ENCODE measurements around the gene SPATA31D3.
"Not testable (repeated sequence)": the region's sequence is repeated elsewhere in the genome, so short reads cannot be mapped to it uniquely, and the experiment has no call there.

Gene SPATA31D3

DNA sequence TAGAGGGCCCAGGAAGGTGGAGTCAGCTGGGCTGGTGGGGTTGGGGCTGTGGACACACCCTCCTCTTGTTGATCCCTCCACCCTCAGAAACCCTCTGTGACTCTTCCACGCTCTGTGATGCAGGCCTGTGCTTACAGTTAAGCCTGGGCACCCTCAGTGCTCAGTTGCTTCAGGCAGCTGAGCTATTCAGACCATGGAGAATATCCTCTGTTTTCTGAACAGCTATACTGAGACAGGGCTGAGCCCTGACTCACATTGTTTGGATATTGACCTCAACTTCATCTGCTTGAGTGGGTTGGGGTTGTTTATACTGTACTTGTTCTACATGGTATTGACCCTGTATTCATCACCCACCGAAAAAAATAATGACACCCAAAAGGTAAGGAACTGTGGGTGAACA is at the start of gene SPATA31D3:
TSS of gene SPATA31D3 (plus strand) at position 108 of the 400 bp plus-strand sequence. CDS start at position 194, 86 bp downstream.
- H3K4me3 ChIP-seq (ENCODE audit: low read length); H3K36me3 ChIP-seq (ENCODE audit: control insufficient read depth, insufficient read depth, low read length, severe bottlenecking); H3K4me1 ChIP-seq (ENCODE audit: control insufficient read depth, insufficient read depth, low read length); H3K27me3 ChIP-seq (replicated peaks; ENCODE audit: control insufficient read depth, insufficient read depth, low read length); DNase-seq (ENCODE audit: low read depth); H3K9me3 ChIP-seq (ENCODE audit: control insufficient read depth, low read length); H3K9ac ChIP-seq (ENCODE audit: low read length): not testable (repeated sequence)

DNA sequence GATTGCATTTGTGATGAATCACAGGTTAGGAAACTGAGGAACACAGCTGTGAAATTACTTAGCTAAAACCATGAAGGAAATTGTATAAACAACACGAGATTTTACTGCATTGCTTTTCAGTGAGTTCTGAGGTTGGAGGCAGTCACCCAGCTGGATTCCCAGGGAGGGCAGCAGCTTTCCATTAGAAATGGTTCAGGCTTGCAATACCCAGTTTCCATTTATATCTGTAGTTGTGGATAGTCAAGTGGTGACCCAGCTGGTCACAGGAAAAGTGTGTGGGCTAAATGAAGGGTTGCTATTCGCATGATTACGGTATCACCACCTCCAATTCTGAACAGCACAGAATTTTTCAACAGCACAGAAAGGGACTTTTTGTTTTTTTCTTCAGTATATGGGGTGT is 49.4 kb upstream of the SPATA31D3 start:
- no peaks in the 10 kb centered on the region for H3K9me3 ChIP-seq (ENCODE audit: control insufficient read depth, low read length)
- no peaks in the 10 kb centered on the region for H3K27me3 ChIP-seq (replicated peaks; ENCODE audit: control insufficient read depth, insufficient read depth, low read length)
- H3K4me1 ChIP-seq (ENCODE audit: control insufficient read depth, insufficient read depth, low read length) = peaks cover 4% of the 10 kb centered on the region
- H3K4me3 ChIP-seq (ENCODE audit: low read length) = no peak overlapping the region
- no peak overlapping the region for H3K9ac ChIP-seq (ENCODE audit: low read length)
- DNase-seq (ENCODE audit: low read depth) = peak; percentile 27
- H3K36me3 ChIP-seq (ENCODE audit: control insufficient read depth, insufficient read depth, low read length, severe bottlenecking) = no peaks in the 10 kb centered on the region

DNA sequence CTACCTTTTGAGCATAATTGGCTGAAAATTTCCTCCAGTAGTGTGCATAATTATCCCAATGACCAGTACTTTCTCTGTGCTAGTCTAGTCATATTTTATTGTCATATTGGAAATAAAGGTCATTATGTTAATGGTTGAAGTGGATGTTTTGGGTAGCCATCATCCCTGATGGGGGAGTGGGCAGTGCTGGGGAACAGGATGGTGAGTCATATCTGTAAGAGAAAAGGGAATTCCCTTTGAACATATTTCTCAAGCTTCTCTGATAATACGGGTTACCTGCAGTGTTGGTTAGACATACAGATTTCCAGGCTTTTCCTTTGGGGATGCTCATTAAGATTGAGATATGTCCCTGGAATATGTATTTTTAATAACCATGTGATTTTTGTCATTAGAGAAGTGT is 48.4 kb upstream of the SPATA31D3 start:
- Histone ChIP-seq H3K36me3 (ENCODE audit: control insufficient read depth, insufficient read depth, low read length, severe bottlenecking) (no peaks in the 10 kb centered on the region), H3K4me1 (ENCODE audit: control insufficient read depth, insufficient read depth, low read length) (peaks cover 4% of the 10 kb centered on the region), H3K9me3 (ENCODE audit: control insufficient read depth, low read length) (no peaks in the 10 kb centered on the region), H3K9ac (ENCODE audit: low read length) (no peak overlapping the region), H3K27me3 (replicated peaks; ENCODE audit: control insufficient read depth, insufficient read depth, low read length) (no peaks in the 10 kb centered on the region), H3K4me3 (ENCODE audit: low read length) (no peak overlapping the region)
- DNase-seq (ENCODE audit: low read depth) = no peak

DNA sequence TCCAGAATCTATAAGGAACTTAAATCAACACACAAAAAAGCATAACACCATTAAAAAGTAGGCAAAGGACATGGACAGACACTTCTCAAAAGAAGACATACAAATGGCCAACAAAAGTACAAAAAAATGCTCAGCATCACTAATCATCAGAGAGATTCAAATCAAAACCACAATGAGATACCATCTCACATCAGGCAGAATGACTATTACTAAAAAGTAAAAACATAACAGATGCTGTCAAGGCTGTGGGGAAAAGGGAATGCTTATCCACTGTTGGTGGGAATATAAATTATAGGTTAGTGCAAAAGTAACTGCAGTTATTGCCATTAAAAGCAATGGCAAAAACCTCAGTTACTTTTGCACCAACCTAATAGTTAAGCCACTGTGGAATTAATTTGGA is 47.2 kb upstream of the SPATA31D3 start:
- H3K4me3 ChIP-seq (ENCODE audit: low read length) = no peak overlapping the region
- no peak for DNase-seq (ENCODE audit: low read depth)
- H3K9me3 ChIP-seq (ENCODE audit: control insufficient read depth, low read length) = no peaks in the 10 kb centered on the region
- H3K9ac ChIP-seq (ENCODE audit: low read length) = no peak overlapping the region
- no peaks in the 10 kb centered on the region for H3K27me3 ChIP-seq (replicated peaks; ENCODE audit: control insufficient read depth, insufficient read depth, low read length)
- H3K4me1 ChIP-seq (ENCODE audit: control insufficient read depth, insufficient read depth, low read length) = no peaks in the 10 kb centered on the region
- H3K36me3 ChIP-seq (ENCODE audit: control insufficient read depth, insufficient read depth, low read length, severe bottlenecking) = no peaks in the 10 kb centered on the region

DNA sequence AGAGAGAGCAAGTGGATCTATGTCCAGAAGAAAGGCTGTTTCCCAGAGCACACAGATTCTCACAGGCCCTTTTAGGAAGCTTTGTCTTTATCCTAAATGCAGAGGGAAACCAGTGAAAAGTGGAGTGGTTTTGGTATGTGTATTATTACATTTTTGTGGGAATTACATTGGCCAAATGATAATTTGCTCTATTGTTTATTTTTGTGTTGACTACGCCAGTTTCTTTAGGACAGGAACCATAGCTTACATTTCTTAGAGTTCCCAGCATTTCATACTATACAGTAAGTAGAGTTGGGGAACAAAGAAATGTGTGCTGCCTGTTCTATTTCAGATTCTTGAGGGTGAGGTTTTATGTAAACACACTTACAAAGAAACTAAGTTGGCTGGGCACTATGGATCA is 44.4 kb upstream of the SPATA31D3 start:
- Histone ChIP-seq H3K36me3 (ENCODE audit: control insufficient read depth, insufficient read depth, low read length, severe bottlenecking) (no peaks in the 10 kb centered on the region), H3K4me1 (ENCODE audit: control insufficient read depth, insufficient read depth, low read length) (peaks cover 11% of the 10 kb centered on the region), H3K9ac (ENCODE audit: low read length) (no peak overlapping the region), H3K9me3 (ENCODE audit: control insufficient read depth, low read length) (no peaks in the 10 kb centered on the region), H3K4me3 (ENCODE audit: low read length) (no peak overlapping the region), H3K27me3 (replicated peaks; ENCODE audit: control insufficient read depth, insufficient read depth, low read length) (no peaks in the 10 kb centered on the region)
- DNase-seq (ENCODE audit: low read depth) = peak; percentile 58

DNA sequence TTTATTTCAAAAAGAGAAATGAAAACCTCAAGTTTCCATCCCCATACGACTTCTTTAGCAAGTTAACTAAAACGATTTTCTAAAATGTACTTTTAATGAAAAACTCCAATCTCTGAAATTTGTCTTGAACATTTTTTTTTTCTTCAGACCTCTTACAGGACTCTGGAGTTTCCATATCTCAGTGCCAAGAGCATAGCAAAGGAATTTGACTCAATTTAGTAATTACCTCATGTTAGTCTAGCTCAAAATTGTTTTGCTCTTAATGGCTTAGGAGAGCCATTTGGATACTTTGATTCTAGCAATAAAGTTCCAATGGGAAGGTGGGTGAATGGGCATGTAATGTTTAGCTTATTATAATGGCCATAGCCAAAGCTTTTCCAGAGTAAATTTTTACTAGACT is 41.1 kb upstream of the SPATA31D3 start:
- H3K36me3 ChIP-seq (ENCODE audit: control insufficient read depth, insufficient read depth, low read length, severe bottlenecking) = no peaks in the 10 kb centered on the region
- H3K4me3 ChIP-seq (ENCODE audit: low read length) = no peak overlapping the region
- no peak overlapping the region for H3K9ac ChIP-seq (ENCODE audit: low read length)
- no peaks in the 10 kb centered on the region for H3K27me3 ChIP-seq (replicated peaks; ENCODE audit: control insufficient read depth, insufficient read depth, low read length)
- peaks cover 22% of the 10 kb centered on the region for H3K4me1 ChIP-seq (ENCODE audit: control insufficient read depth, insufficient read depth, low read length)
- no peaks in the 10 kb centered on the region for H3K9me3 ChIP-seq (ENCODE audit: control insufficient read depth, low read length)
- peak; percentile 63 for DNase-seq (ENCODE audit: low read depth)

DNA sequence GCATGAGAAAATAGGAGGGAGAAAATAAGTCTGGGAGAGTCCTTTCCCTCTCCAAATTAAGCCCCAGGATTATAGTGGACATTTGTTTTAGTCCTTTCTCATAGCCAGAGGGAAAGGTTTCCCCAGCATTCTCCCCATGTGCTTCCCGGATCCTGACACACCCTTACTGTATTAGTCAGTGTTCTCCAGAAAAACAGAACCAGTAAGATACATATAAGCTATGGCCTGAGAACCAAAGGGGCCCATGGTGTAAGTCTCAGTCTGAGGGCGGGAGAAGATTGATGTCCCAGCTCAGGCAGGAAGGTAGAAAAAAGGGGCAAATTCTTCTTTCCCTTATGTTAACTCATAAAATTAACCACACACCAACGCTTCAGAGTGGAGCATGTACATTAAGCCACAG is 40.7 kb upstream of the SPATA31D3 start:
- peak; percentile 50 for DNase-seq (ENCODE audit: low read depth)

DNA sequence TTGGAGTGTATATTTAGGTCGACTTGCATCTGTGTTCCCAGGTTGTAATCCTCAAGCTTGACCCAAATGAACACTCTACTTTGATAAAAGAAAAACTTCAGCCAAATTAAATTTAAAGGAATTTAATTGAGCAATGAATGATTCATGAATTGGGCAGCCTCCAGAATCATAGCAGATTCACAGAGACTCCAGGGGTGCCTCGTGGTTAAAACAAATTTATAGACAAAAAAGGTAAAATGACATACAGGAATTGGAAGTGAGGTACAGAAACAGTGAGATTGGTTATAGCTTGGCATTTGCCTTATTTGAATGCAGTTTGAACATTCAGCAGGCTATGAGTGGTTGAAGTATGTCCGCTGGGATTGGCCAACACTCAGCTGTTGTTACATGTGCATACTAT is 36.6 kb upstream of the SPATA31D3 start:
- peak; percentile 69 for DNase-seq (ENCODE audit: low read depth)
- Histone ChIP-seq H3K27me3 (replicated peaks; ENCODE audit: control insufficient read depth, insufficient read depth, low read length) (no peaks in the 10 kb centered on the region), H3K36me3 (ENCODE audit: control insufficient read depth, insufficient read depth, low read length, severe bottlenecking) (no peaks in the 10 kb centered on the region), H3K4me1 (ENCODE audit: control insufficient read depth, insufficient read depth, low read length) (peaks cover 23% of the 10 kb centered on the region), H3K9ac (ENCODE audit: low read length) (no peak overlapping the region), H3K9me3 (ENCODE audit: control insufficient read depth, low read length) (no peaks in the 10 kb centered on the region), H3K4me3 (ENCODE audit: low read length) (no peak overlapping the region)

More for the DNA sequence above, 40.7 kb upstream of the SPATA31D3 start:
- Histone ChIP-seq H3K36me3 (ENCODE audit: control insufficient read depth, insufficient read depth, low read length, severe bottlenecking) (no peaks in the 10 kb centered on the region), H3K4me1 (ENCODE audit: control insufficient read depth, insufficient read depth, low read length) (peaks cover 23% of the 10 kb centered on the region), H3K27me3 (replicated peaks; ENCODE audit: control insufficient read depth, insufficient read depth, low read length) (no peaks in the 10 kb centered on the region), H3K9ac (ENCODE audit: low read length) (no peak overlapping the region), H3K9me3 (ENCODE audit: control insufficient read depth, low read length) (no peaks in the 10 kb centered on the region), H3K4me3 (ENCODE audit: low read length) (no peak overlapping the region)

DNA sequence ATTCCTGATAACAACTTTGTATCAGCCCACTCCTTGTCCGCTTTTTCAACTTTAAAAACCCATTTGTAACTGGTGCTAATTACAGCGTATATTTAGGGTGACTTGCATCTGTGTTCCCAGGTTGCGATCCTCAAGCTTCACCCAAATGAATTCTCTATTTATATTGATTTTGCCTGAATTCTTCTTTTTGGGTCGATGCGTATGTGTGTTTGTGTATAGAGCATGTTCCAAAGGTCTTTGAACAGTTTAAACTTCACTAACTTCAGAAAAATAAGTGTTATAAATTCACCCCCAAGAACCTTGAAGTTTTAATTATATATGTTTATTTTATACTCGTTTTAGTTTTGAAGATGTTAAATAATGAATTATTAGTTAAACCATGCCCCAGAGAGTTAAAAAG is 31.2 kb upstream of the SPATA31D3 start:
- Histone ChIP-seq H3K36me3 (ENCODE audit: control insufficient read depth, insufficient read depth, low read length, severe bottlenecking) (no peaks in the 10 kb centered on the region), H3K4me3 (ENCODE audit: low read length) (no peak overlapping the region), H3K27me3 (replicated peaks; ENCODE audit: control insufficient read depth, insufficient read depth, low read length) (no peaks in the 10 kb centered on the region), H3K9ac (ENCODE audit: low read length) (no peak overlapping the region), H3K9me3 (ENCODE audit: control insufficient read depth, low read length) (no peaks in the 10 kb centered on the region), H3K4me1 (ENCODE audit: control insufficient read depth, insufficient read depth, low read length) (peaks cover 1% of the 10 kb centered on the region)
- DNase-seq (ENCODE audit: low read depth) = no peak

DNA sequence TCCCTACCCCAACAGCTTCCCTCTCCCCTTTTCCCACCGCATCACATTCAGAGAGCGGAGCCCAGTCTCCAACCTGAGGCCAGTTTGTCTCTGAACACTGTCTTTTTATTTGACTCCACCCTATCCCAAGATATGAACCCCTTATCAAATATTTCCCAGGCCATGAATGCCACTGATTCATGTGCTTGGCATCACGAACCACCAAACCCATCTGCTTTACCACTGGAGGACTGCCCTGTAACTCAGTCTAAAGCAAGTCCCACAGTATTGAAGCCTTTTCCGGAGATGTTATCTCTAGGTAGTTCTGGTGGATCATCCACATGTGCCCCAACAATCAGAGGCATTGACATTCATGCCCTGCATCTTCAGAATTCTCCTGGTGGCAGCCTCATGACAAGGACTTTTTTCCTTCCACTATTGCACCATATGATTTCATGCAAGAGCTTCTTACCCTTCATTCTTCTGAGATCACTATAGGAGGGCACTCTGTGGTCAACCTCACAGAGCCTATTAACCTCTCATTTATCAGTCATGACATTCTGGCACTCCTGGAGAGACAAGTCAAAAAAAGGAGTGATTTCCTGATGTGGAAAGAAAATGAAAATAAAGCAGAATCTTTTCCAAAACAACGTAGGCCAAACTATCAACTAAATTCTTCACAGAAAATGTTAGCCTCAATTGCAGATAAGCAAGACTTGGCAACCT is 27.3 kb upstream of the SPATA31D3 start:
- no peaks in the 10 kb centered on the region for H3K27me3 ChIP-seq (replicated peaks; ENCODE audit: control insufficient read depth, insufficient read depth, low read length)
- no peaks in the 10 kb centered on the region for H3K9me3 ChIP-seq (ENCODE audit: control insufficient read depth, low read length)
- no peaks in the 10 kb centered on the region for H3K36me3 ChIP-seq (ENCODE audit: control insufficient read depth, insufficient read depth, low read length, severe bottlenecking)
- no peaks in the 10 kb centered on the region for H3K4me1 ChIP-seq (ENCODE audit: control insufficient read depth, insufficient read depth, low read length)
- no peak for DNase-seq (ENCODE audit: low read depth)
- H3K9ac ChIP-seq (ENCODE audit: low read length) = no peak overlapping the region
- H3K4me3 ChIP-seq (ENCODE audit: low read length) = no peak overlapping the region

DNA sequence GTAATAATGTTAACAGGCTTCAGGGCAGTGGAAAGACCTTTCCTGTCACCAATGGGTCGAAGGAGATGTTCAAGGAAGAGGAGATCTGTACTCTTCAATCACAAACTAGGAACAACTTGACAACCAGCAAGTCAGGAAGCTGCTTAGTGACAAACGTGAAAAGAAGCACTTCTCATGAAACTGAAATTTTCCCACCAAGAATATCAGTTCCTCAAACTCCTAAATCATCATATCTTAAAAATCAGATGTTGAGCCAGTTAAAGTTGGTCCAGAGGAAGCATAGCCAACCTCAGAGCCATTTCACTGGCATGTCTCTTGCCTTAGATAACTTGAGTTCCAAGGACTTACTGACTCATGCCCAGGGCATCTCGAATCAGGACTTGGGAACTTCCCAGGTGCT is 24.8 kb upstream of the SPATA31D3 start:
- not testable (repeated sequence) for H3K4me1 ChIP-seq (ENCODE audit: control insufficient read depth, insufficient read depth, low read length)

DNA sequence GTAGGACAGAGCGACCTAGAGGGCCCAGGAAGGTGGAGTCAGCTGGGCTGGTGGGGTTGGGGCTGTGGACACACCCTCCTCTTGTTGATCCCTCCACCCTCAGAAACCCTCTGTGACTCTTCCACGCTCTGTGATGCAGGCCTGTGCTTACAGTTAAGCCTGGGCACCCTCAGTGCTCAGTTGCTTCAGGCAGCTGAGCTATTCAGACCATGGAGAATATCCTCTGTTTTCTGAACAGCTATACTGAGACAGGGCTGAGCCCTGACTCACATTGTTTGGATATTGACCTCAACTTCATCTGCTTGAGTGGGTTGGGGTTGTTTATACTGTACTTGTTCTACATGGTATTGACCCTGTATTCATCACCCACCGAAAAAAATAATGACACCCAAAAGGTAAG is 15.0 kb upstream of the SPATA31D3 start, which contains the start of gene SPATA31D4:
TSS of gene SPATA31D4 (plus strand) at position 124 of the 400 bp plus-strand sequence. CDS start at position 210, 86 bp downstream.
- H3K4me3 ChIP-seq (ENCODE audit: low read length); H3K4me1 ChIP-seq (ENCODE audit: control insufficient read depth, insufficient read depth, low read length); H3K36me3 ChIP-seq (ENCODE audit: control insufficient read depth, insufficient read depth, low read length, severe bottlenecking); H3K27me3 ChIP-seq (replicated peaks; ENCODE audit: control insufficient read depth, insufficient read depth, low read length); H3K9ac ChIP-seq (ENCODE audit: low read length); DNase-seq (ENCODE audit: low read depth); H3K9me3 ChIP-seq (ENCODE audit: control insufficient read depth, low read length): not testable (repeated sequence)

More for the DNA sequence above, 24.8 kb upstream of the SPATA31D3 start:
- not testable (repeated sequence) for H3K9ac ChIP-seq (ENCODE audit: low read length); H3K36me3 ChIP-seq (ENCODE audit: control insufficient read depth, insufficient read depth, low read length, severe bottlenecking); H3K9me3 ChIP-seq (ENCODE audit: control insufficient read depth, low read length); DNase-seq (ENCODE audit: low read depth); H3K27me3 ChIP-seq (replicated peaks; ENCODE audit: control insufficient read depth, insufficient read depth, low read length); H3K4me3 ChIP-seq (ENCODE audit: low read length)
